Upper lobe of left lung (tissue), 4 donors: ENCODE measurements around the gene SLC51B.

ENCODE experiments used
- CTCF ChIP-seq, 6 experiments: fragments of 450-650 bp in 4 of 6; fragments of 200-600 bp in 2 of 6; sonication (generic) in 2 of 6; IDR thresholded peaks; one replicate each; pipeline ENCODE4 v1.5.1; 2016 to 2019; ENCODE audit warnings: antibody characterized with exemption in 6 of 6
- POLR2A ChIP-seq, 4 donors: fragments of 450-650 bp; IDR thresholded peaks; one replicate each; pipeline ENCODE4 v1.5.1; 2016 to 2017; ENCODE audit warnings: antibody characterized with exemption in 4 of 4, mild to moderate bottlenecking in 2 of 4
- POLR2AphosphoS5 ChIP-seq, 2 donors: sonication (generic); formaldehyde crosslinking; IDR thresholded peaks; one replicate each; pipeline ENCODE4 v1.5.1; 2017; ENCODE audit warnings: antibody characterized with exemption in 2 of 2

GRCh38 chr15:64997066-64997465 lies 48.1 kb upstream of the SLC51B start:
- TF ChIP-seq CTCF (IDR thresholded peaks at IDR 0.05) = no peak
- no peak for TF ChIP-seq POLR2A (IDR thresholded peaks at IDR 0.05)
- TF ChIP-seq POLR2AphosphoS5 (IDR thresholded peaks at IDR 0.05) = no peak
